ENCODE data around the gene TRPV2.

TRPV2 gene

DNA sequence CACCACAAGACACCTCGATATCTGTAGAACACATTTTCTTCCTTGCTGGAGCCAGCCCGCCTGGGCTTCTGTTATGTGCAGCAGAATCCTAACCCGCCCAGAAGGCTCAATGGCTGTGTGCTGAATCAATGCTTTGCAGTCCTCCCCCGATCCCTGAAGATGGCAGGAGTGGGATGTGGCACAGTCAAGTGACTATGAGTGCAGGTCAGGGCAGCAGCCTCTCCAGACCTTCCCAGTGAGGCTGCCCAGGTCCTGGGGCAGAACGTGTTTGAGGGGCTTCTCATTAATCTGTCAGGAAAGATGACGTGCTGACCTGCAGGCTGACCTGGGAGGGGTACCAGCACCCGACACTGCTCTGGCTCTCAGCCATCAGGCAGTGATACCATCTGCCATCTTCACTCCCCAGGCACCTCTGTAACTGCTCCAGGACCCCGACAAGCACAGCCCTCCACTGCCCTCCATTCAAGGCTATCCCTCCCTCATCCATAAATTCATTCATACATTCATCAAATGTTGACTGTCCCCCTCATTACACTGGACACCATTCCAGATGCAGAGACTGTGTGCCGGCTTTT is 41.5 kb downstream of the TRPV2 start:
- TF ChIP-seq, protein P1, sequence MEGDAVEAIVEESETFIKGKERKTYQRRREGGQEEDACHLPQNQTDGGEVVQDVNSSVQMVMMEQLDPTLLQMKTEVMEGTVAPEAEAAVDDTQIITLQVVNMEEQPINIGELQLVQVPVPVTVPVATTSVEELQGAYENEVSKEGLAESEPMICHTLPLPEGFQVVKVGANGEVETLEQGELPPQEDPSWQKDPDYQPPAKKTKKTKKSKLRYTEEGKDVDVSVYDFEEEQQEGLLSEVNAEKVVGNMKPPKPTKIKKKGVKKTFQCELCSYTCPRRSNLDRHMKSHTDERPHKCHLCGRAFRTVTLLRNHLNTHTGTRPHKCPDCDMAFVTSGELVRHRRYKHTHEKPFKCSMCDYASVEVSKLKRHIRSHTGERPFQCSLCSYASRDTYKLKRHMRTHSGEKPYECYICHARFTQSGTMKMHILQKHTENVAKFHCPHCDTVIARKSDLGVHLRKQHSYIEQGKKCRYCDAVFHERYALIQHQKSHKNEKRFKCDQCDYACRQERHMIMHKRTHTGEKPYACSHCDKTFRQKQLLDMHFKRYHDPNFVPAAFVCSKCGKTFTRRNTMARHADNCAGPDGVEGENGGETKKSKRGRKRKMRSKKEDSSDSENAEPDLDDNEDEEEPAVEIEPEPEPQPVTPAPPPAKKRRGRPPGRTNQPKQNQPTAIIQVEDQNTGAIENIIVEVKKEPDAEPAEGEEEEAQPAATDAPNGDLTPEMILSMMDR (IDR thresholded peaks at IDR 0.05; ENCODE audit: low read depth, low read length) = no peak
- DNase-seq (ENCODE audit: extremely low read depth, low read depth) = no peak

- no peak for DNase-seq (ENCODE audit: extremely low read depth, low read depth)
- TF ChIP-seq, protein P1 (IDR thresholded peaks at IDR 0.05; ENCODE audit: low read depth, low read length) = no peak
Observed at GRCh38 chr17:16459271-16459670, 43.9 kb downstream of the TRPV2 start.

DNA sequence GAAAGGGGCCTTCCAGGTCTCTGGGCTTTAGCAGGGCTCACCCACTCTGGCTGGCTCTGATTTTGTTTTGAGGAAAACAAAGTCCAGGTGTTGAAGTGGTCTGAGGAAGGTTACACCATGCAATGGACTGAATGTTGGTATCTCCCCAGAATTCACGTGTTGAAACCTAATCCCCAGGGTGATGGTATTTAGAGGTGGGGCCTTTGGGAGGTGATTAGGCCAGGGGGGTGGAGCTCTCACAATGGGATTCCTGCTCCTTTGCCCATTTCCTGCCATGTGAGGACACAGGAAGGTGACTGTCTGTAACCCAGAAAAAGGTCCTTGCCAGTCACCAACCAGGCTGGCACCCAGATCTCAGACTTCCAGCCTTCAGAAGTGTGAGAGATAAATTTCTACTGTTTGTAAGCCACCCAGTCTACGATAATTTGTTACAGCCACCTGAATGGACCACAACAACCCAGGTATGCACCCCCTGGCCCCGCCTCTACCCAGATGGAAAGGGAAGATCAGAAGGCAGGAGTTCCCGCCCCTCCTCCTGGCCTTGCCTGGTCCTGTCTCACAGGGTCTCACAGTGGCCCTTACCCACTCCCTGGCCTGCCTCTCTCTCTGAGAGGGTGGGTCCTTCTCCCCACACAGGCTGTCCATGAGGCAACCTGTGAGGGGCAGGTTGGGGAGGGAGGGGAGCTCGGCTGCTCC is 44.6 kb downstream of the TRPV2 start:
- DNase-seq (ENCODE audit: extremely low read depth, low read depth) = no peak
- TF ChIP-seq, protein P1 (IDR thresholded peaks at IDR 0.05; ENCODE audit: low read depth, low read length) = no peak

- no peak for DNase-seq (ENCODE audit: extremely low read depth, low read depth)
- TF ChIP-seq, protein P1 (IDR thresholded peaks at IDR 0.05; ENCODE audit: low read depth, low read length) = no peak
Observed at GRCh38 chr17:16460796-16461605, 45.6 kb downstream of the TRPV2 start.

DNA sequence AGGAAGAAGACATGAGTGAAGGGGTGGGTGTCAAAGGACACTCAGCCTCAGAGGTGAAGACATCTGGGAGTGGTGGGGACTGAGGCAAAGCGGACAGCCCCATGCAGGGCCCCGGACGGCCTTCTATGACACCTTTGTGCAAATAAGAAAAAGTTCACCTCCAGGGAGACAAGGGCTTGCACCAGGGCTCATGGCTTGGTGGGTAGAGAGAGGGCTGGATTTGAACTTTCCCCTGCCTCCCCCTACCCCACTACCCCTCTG is 46.2 kb downstream of the TRPV2 start:
- TF ChIP-seq, protein P1 (IDR thresholded peaks at IDR 0.05; ENCODE audit: low read depth, low read length) = no peak
- DNase-seq (ENCODE audit: extremely low read depth, low read depth) = no peak

- no peak for DNase-seq (ENCODE audit: extremely low read depth, low read depth)
- TF ChIP-seq, protein P1 (IDR thresholded peaks at IDR 0.05; ENCODE audit: low read depth, low read length) = no peak
Observed at GRCh38 chr17:16462070-16462864, 46.9 kb downstream of the TRPV2 start.
